ENCODE measurements around the gene CABLES2. TPM values are rescaled to one million over a fixed set of nuclear protein-coding genes. Genes with fewer than 3 reads are reported as not detected.

Gene CABLES2
- total RNA-seq, 1 donor from 2014 or later = 6.4 TPM

GRCh38 chr20:62448038-62448437 is 41.0 kb upstream of the CABLES2 start:
- H3K4me1 Mint-ChIP-seq (ENCODE audit: low read depth) = no peaks in the 10 kb centered on the region
- TF ChIP-seq CTCF (IDR thresholded peaks at IDR 0.05) = no peak
- H3K9me3 Mint-ChIP-seq (ENCODE audit: low read depth) = no peaks in the 10 kb centered on the region
- no peak overlapping the region for H3K27ac Mint-ChIP-seq (ENCODE audit: unreplicated experiment)
- H3K36me3 Mint-ChIP-seq (ENCODE audit: low read depth) = no peaks in the 10 kb centered on the region
- peaks cover 27% of the 10 kb centered on the region for H3K27me3 Mint-ChIP-seq (ENCODE audit: low read depth)
- no peak for DNase-seq (ENCODE audit: low spot score)
- no peak overlapping the region for H3K4me3 Mint-ChIP-seq (ENCODE audit: unreplicated experiment)

GRCh38 chr20:62446888-62447869 is 40.1 kb upstream of the CABLES2 start:
- no peak for DNase-seq (ENCODE audit: low spot score)
- H3K4me1 Mint-ChIP-seq (ENCODE audit: low read depth) = no peaks in the 10 kb centered on the region
- H3K36me3 Mint-ChIP-seq (ENCODE audit: low read depth) = no peaks in the 10 kb centered on the region
- H3K27ac Mint-ChIP-seq (ENCODE audit: unreplicated experiment) = no peak overlapping the region
- TF ChIP-seq CTCF (IDR thresholded peaks at IDR 0.05) = no peak
- no peaks in the 10 kb centered on the region for H3K9me3 Mint-ChIP-seq (ENCODE audit: low read depth)
- H3K4me3 Mint-ChIP-seq (ENCODE audit: unreplicated experiment) = no peak overlapping the region
- peaks cover 30% of the 10 kb centered on the region for H3K27me3 Mint-ChIP-seq (ENCODE audit: low read depth)

GRCh38 chr20:62446481-62446880 is 39.4 kb upstream of the CABLES2 start:
- Mint-ChIP-seq H3K36me3 (ENCODE audit: low read depth) (no peaks in the 10 kb centered on the region), H3K27ac (ENCODE audit: unreplicated experiment) (no peak overlapping the region), H3K27me3 (ENCODE audit: low read depth) (peaks cover 30% of the 10 kb centered on the region), H3K4me1 (ENCODE audit: low read depth) (no peaks in the 10 kb centered on the region), H3K4me3 (ENCODE audit: unreplicated experiment) (no peak overlapping the region), H3K9me3 (ENCODE audit: low read depth) (no peaks in the 10 kb centered on the region)
- DNase-seq (ENCODE audit: low spot score) = no peak
- TF ChIP-seq CTCF (IDR thresholded peaks at IDR 0.05) = no peak

GRCh38 chr20:62445553-62446340 is 38.7 kb upstream of the CABLES2 start:
- Mint-ChIP-seq H3K9me3 (ENCODE audit: low read depth) (no peaks in the 10 kb centered on the region), H3K36me3 (ENCODE audit: low read depth) (no peaks in the 10 kb centered on the region), H3K27me3 (ENCODE audit: low read depth) (peaks cover 34% of the 10 kb centered on the region), H3K4me3 (ENCODE audit: unreplicated experiment) (no peak overlapping the region), H3K27ac (ENCODE audit: unreplicated experiment) (no peak overlapping the region), H3K4me1 (ENCODE audit: low read depth) (no peaks in the 10 kb centered on the region)
- DNase-seq (ENCODE audit: low spot score) = no peak
- TF ChIP-seq CTCF (IDR thresholded peaks at IDR 0.05) = no peak

GRCh38 chr20:62444286-62444685 is 37.2 kb upstream of the CABLES2 start:
- no peak for DNase-seq (ENCODE audit: low spot score)
- H3K9me3 Mint-ChIP-seq (ENCODE audit: low read depth) = no peaks in the 10 kb centered on the region
- no peak overlapping the region for H3K4me3 Mint-ChIP-seq (ENCODE audit: unreplicated experiment)
- H3K27me3 Mint-ChIP-seq (ENCODE audit: low read depth) = peaks cover 36% of the 10 kb centered on the region
- H3K36me3 Mint-ChIP-seq (ENCODE audit: low read depth) = no peaks in the 10 kb centered on the region
- H3K27ac Mint-ChIP-seq (ENCODE audit: unreplicated experiment) = no peak overlapping the region
- no peaks in the 10 kb centered on the region for H3K4me1 Mint-ChIP-seq (ENCODE audit: low read depth)
- no peak for TF ChIP-seq CTCF (IDR thresholded peaks at IDR 0.05)
